ENCODE measurements around the gene CRY2.

CRY2 gene

GRCh38 chr11:45885921-45886721, 38.8 kb downstream of the CRY2 start:
- no peak for DNase-seq (ENCODE audit: low read depth)
- peak overlapping the region; percentile 24 for H3K4me3 ChIP-seq (ENCODE audit: low read length)
- TF ChIP-seq CTCF (IDR thresholded peaks at IDR 0.05; ENCODE audit: insufficient read depth, low read depth, low read length, missing control alignments), result no peak

GRCh38 chr11:45886816-45887520, 39.7 kb downstream of the CRY2 start:
- TF ChIP-seq CTCF (IDR thresholded peaks at IDR 0.05; ENCODE audit: insufficient read depth, low read depth, low read length, missing control alignments), result no peak
- no peak overlapping the region for H3K4me3 ChIP-seq (ENCODE audit: low read length)
- DNase-seq (ENCODE audit: low read depth), result no peak

GRCh38 chr11:45887587-45887986, 40.3 kb downstream of the CRY2 start:
- H3K4me3 ChIP-seq (ENCODE audit: low read length), result no peak overlapping the region
- no peak for DNase-seq (ENCODE audit: low read depth)
- TF ChIP-seq CTCF (IDR thresholded peaks at IDR 0.05; ENCODE audit: insufficient read depth, low read depth, low read length, missing control alignments), result no peak

- H3K4me3 ChIP-seq (ENCODE audit: low read length), result no peak overlapping the region
- DNase-seq (ENCODE audit: low read depth), result no peak
- no peak for TF ChIP-seq CTCF (IDR thresholded peaks at IDR 0.05; ENCODE audit: insufficient read depth, low read depth, low read length, missing control alignments)
Measured at GRCh38 chr11:45889555-45889954, 42.3 kb downstream of the CRY2 start.

- DNase-seq (ENCODE audit: low read depth), result no peak
- TF ChIP-seq CTCF (IDR thresholded peaks at IDR 0.05; ENCODE audit: insufficient read depth, low read depth, low read length, missing control alignments), result no peak
- no peak overlapping the region for H3K4me3 ChIP-seq (ENCODE audit: low read length)
Measured at GRCh38 chr11:45889966-45890365, 42.7 kb downstream of the CRY2 start.

GRCh38 chr11:45890886-45891550, 43.7 kb downstream of the CRY2 start:
- no peak for DNase-seq (ENCODE audit: low read depth)
- no peak overlapping the region for H3K4me3 ChIP-seq (ENCODE audit: low read length)
- no peak for TF ChIP-seq CTCF (IDR thresholded peaks at IDR 0.05; ENCODE audit: insufficient read depth, low read depth, low read length, missing control alignments)

Data from epithelial cell of esophagus (primary cell).